Activated CD8-positive, alpha-beta T cell treated with anti-CD3 and anti-CD28 coated beads for 36 hours (primary cell): ENCODE results near the gene MAST4. TPM values are rescaled to one million over a fixed set of nuclear protein-coding genes. Genes with fewer than 3 reads are reported as not detected.

Experiments used
- ATAC-seq: fragments of 200-7000 bp; cut with Tn5 transposase; one replicate; pipeline ENCODE4 v1.10.0; 2021; ENCODE audit warnings: mild to moderate bottlenecking, moderate library complexity
- CTCF ChIA-PET: fragments of 350-600 bp; sonication (Branson Sonifier 250); formaldehyde crosslinking; loops from one replicate; lab custom pipeline; 2021; ENCODE audit warnings: antibody characterized with exemption; lab: Charles Lee
- POLR2A ChIA-PET: fragments of 350-600 bp; sonication (Branson Sonifier 250); formaldehyde crosslinking; loops from one replicate; lab custom pipeline; 2021; ENCODE audit warnings: antibody characterized with exemption; lab: Charles Lee
- DNase-seq: peaks from one replicate; pipeline ENCODE4 v3.0.0-alpha.2; 2020
- H3K27ac Mint-ChIP-seq: one replicate; pipeline ENCODE4 v1.8.0; 2021; ENCODE audit warnings: mild to moderate bottlenecking, mixed read lengths
- H3K27me3 Mint-ChIP-seq: one replicate; pipeline ENCODE4 v1.8.0; 2021; ENCODE audit warnings: mixed read lengths
- H3K36me3 Mint-ChIP-seq: one replicate; pipeline ENCODE4 v1.8.0; 2021; ENCODE audit warnings: low read depth, mixed read lengths
- H3K4me1 Mint-ChIP-seq: one replicate; pipeline ENCODE4 v1.8.0; 2021; ENCODE audit warnings: low read depth, mixed read lengths
- H3K4me3 Mint-ChIP-seq: one replicate; pipeline ENCODE4 v1.8.0; 2021; ENCODE audit warnings: mild to moderate bottlenecking, moderate library complexity, mixed read lengths
- H3K9me3 Mint-ChIP-seq: one replicate; pipeline ENCODE4 v1.8.0; 2021; ENCODE audit warnings: mixed read lengths
- CTCF ChIP-seq: fragments of 200-600 bp; IDR thresholded peaks from one replicate; pipeline ENCODE4 v1.8.0; 2022; ENCODE audit warnings: antibody characterized with exemption, mild to moderate bottlenecking
- intact Hi-C: fragments of 100-400 bp; cut with micrococcal nuclease; formaldehyde crosslinking; loops from one replicate; pipeline ENCODE4 v1.10.0; 2022
- total RNA-seq, 2 experiments: library from RNA; stranded (reverse); gene quantifications; one replicate each; pipeline ENCODE4 v1.2.3, GENCODE V29; 2021

The MAST4 gene
- total RNA-seq, 2 experiments from 2014 or later: 7.6 to 10.0 TPM

- Mint-ChIP-seq H3K36me3 (no peaks in the 10 kb centered on the region), H3K4me3 (no peak overlapping the region), H3K4me1 (no peaks in the 10 kb centered on the region), H3K27me3 (peaks cover 3% of the 10 kb centered on the region), H3K9me3 (no peaks in the 10 kb centered on the region), H3K27ac (no peak overlapping the region)
- no peak for TF ChIP-seq CTCF
- CTCF ChIA-PET: no interaction called here
- POLR2A ChIA-PET: interaction anchor here (1.1 kb wide), 1 partner anchor 9 kb away, joined by 3 read pairs; no protein-coding TSS in a partner anchor
- intact Hi-C loops: no loop called here
- DNase-seq: no peak
- no peak for ATAC-seq
Measured at GRCh38 chr5:66967102-66967501, 370.9 kb downstream of the MAST4 start.

DNA sequence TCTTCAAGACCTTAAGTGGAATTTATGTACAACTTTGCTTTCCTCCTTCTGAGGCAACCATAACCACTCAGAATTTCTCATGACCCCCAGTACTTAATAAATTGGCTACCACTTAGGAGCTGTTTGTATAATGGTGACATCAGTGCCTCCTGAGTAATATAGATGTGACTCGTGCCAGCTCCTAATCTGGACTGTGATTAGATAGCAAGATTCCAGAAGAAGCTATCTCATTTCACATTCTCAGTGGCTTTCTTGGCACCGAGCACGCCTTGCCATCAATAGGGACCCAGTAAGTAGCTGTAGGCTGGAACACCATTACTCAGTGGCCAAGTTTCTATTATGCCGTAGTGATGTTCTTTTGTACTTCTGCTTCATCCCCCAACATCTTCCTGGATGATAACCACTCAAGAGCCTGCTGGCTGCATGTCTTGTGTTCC, 371.7 kb downstream of the MAST4 start:
- no peaks in the 10 kb centered on the region for H3K9me3 Mint-ChIP-seq
- peaks cover 3% of the 10 kb centered on the region for H3K27me3 Mint-ChIP-seq
- TF ChIP-seq CTCF: no peak
- intact Hi-C loops: no loop called here
- ChIA-PET CTCF (no interaction called here), POLR2A (interaction anchor here (0.7 kb wide), 1 partner anchor 42 kb away, joined by 3 read pairs; no protein-coding TSS in a partner anchor)
- H3K36me3 Mint-ChIP-seq: no peaks in the 10 kb centered on the region
- no peak overlapping the region for H3K27ac Mint-ChIP-seq
- ATAC-seq: no peak
- no peaks in the 10 kb centered on the region for H3K4me1 Mint-ChIP-seq
- no peak for DNase-seq
- no peak overlapping the region for H3K4me3 Mint-ChIP-seq

- Mint-ChIP-seq H3K4me1 (no peaks in the 10 kb centered on the region), H3K9me3 (no peaks in the 10 kb centered on the region), H3K4me3 (no peak overlapping the region), H3K27ac (no peak overlapping the region), H3K27me3 (peaks cover 3% of the 10 kb centered on the region), H3K36me3 (no peaks in the 10 kb centered on the region)
- ATAC-seq: no peak
- TF ChIP-seq CTCF: no peak
- DNase-seq: no peak
- intact Hi-C loops: no loop called here
- ChIA-PET CTCF (interaction anchor here (2.8 kb wide), 1 partner anchor 18 kb away, joined by 11 read pairs; no protein-coding TSS in a partner anchor), POLR2A (no interaction called here)
Measured at GRCh38 chr5:66969484-66969883, 373.3 kb downstream of the MAST4 start.

DNA sequence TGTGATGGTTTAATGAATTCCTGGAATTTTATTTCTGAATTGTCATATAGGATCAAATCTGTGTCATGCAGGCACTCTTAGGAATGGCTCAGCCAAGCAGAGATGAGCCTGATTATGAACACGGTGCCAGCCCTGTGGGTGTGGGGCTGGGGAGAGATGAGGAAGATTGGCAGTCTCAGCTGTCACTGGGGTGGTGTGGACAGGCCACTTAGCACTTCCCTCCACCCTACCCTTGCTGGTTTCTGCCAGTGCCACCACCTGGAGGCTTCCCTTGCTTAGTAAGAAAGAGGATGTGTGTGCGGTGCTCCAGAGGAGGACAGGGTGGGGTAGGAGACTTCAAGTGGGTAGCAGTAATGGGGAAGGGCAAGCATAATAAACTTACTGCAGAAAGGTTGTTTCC, 373.8 kb downstream of the MAST4 start:
- ChIA-PET CTCF (interaction anchor here (2.8 kb wide), 1 partner anchor 17 kb away, joined by 11 read pairs; no protein-coding TSS in a partner anchor), POLR2A (no interaction called here)
- no peak overlapping the region for H3K27ac Mint-ChIP-seq
- H3K9me3 Mint-ChIP-seq: no peaks in the 10 kb centered on the region
- peaks cover 3% of the 10 kb centered on the region for H3K27me3 Mint-ChIP-seq
- no peak for TF ChIP-seq CTCF
- H3K4me3 Mint-ChIP-seq: no peak overlapping the region
- ATAC-seq (no peak), DNase-seq (no peak)
- intact Hi-C loops: no loop called here
- H3K36me3 Mint-ChIP-seq: no peaks in the 10 kb centered on the region
- no peaks in the 10 kb centered on the region for H3K4me1 Mint-ChIP-seq

DNA sequence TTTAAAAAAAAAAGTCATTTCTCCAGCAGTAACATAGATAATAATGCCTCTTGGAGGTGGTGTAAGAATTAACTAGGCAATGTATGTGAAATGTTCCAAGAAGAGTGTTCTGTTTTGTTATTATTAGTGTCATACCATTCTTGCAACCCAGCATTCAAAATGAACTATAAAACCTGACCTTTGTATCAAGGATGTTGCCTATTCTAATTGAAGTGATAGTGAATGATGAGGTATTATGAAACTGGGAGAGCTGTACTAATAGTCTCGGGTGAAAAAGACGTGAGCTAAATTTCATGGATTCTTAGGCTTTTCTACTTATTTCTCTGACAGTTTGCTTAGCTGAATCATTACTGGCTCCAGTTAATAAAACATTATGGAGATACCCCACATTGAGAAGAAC, 375.8 kb downstream of the MAST4 start:
- ATAC-seq: no peak
- Mint-ChIP-seq H3K36me3 (no peaks in the 10 kb centered on the region), H3K27me3 (peaks cover 3% of the 10 kb centered on the region), H3K9me3 (no peaks in the 10 kb centered on the region), H3K4me3 (no peak overlapping the region), H3K27ac (no peak overlapping the region), H3K4me1 (no peaks in the 10 kb centered on the region)
- DNase-seq: no peak
- CTCF ChIA-PET: interaction anchor here (1.1 kb wide), 1 partner anchor 15 kb away, joined by 4 read pairs; no protein-coding TSS in a partner anchor
- TF ChIP-seq CTCF: no peak
- POLR2A ChIA-PET: no interaction called here
- intact Hi-C loops: no loop called here
